ENCODE data around the gene NECTIN4. TPM values are rescaled to one million over a fixed set of nuclear protein-coding genes. Genes with fewer than 3 reads are reported as not detected.

The NECTIN4 gene
- total and polyA plus RNA-seq, 2 of the 13 experiments (the other 11 are each of a cell fraction or from before 2014, with no cell fraction given) = 5.9 to 12.4 TPM

- no peak for TF ChIP-seq THRA (CRISPR knock-in tag; IDR thresholded peaks at IDR 0.05; ENCODE audit: borderline replicate concordance)
- no peak for TF ChIP-seq TFDP1 (CRISPR knock-in tag; IDR thresholded peaks at IDR 0.05; ENCODE audit: borderline replicate concordance)
- TF ChIP-seq ZNF615 (CRISPR knock-in tag; IDR thresholded peaks at IDR 0.05; ENCODE audit: borderline replicate concordance) = no peak
- TF ChIP-seq SNAPC2 (CRISPR knock-in tag; IDR thresholded peaks at IDR 0.05) = no peak
- no peak for TF ChIP-seq ZFP36L2 (CRISPR knock-in tag; IDR thresholded peaks at IDR 0.05)
- TF ChIP-seq ZNF34 (CRISPR knock-in tag; IDR thresholded peaks at IDR 0.05; ENCODE audit: borderline replicate concordance) = no peak
- no peak for TF ChIP-seq DBP (CRISPR knock-in tag; IDR thresholded peaks at IDR 0.05; ENCODE audit: not compliant biosample characterization)
- TF ChIP-seq ISL2 (CRISPR knock-in tag; IDR thresholded peaks at IDR 0.05) = no peak
- no peak for TF ChIP-seq ETV6 (CRISPR knock-in tag; conservative IDR thresholded peaks at IDR 0.05)
- no peak for TF ChIP-seq DZIP1 (CRISPR knock-in tag; IDR thresholded peaks at IDR 0.05)
- TF ChIP-seq ZNF772 (CRISPR knock-in tag; IDR thresholded peaks at IDR 0.05) = no peak
- peak; percentile 98 for TF ChIP-seq ZBTB21 (CRISPR knock-in tag; IDR thresholded peaks at IDR 0.05)
- no peak for TF ChIP-seq FOXC1 (CRISPR knock-in tag; IDR thresholded peaks at IDR 0.05; ENCODE audit: borderline replicate concordance)
- TF ChIP-seq SETDB1 (CRISPR knock-in tag; IDR thresholded peaks at IDR 0.05; ENCODE audit: borderline replicate concordance) = no peak
- no peak for TF ChIP-seq ZNF235 (CRISPR knock-in tag; IDR thresholded peaks at IDR 0.05; ENCODE audit: borderline replicate concordance)
- no peak for TF ChIP-seq DRAP1 (CRISPR knock-in tag; IDR thresholded peaks at IDR 0.05)
- no peak for TF ChIP-seq ZBTB8A (CRISPR knock-in tag; IDR thresholded peaks at IDR 0.05; ENCODE audit: borderline replicate concordance, low read depth)
- TF ChIP-seq FOXO1 (CRISPR knock-in tag; IDR thresholded peaks at IDR 0.05) = no peak
- TF ChIP-seq NR2F6 (IDR thresholded peaks at IDR 0.05) = no peak; the same call in 1 of the 2 replicates
- TF ChIP-seq NR2F6 (CRISPR knock-in tag; IDR thresholded peaks at IDR 0.05) = no peak
- TF ChIP-seq SRSF1 (optimal IDR thresholded peaks at IDR 0.05; ENCODE audit: low read depth, low read length) = no peak
- no peak for TF ChIP-seq ZNF567 (CRISPR knock-in tag; IDR thresholded peaks at IDR 0.05; ENCODE audit: borderline replicate concordance)
- no peak for TF ChIP-seq PAX8 (CRISPR knock-in tag; IDR thresholded peaks at IDR 0.05; ENCODE audit: borderline replicate concordance)
- no peak for TF ChIP-seq HNRNPK (IDR thresholded peaks at IDR 0.05; ENCODE audit: low read depth, low read length, poor library complexity, severe bottlenecking)
- no peak for TF ChIP-seq ZNF562 (CRISPR knock-in tag; IDR thresholded peaks at IDR 0.05; ENCODE audit: borderline replicate concordance)
Measured at GRCh38 chr1:161082996-161083747, 6.2 kb downstream of the NECTIN4 start (continued).

Measured in HepG2 (cell line).